CD4-positive, alpha-beta T cell treated with Interleukin-6 for 4 hours (primary cell): ENCODE results near the gene UGT1A6.
"Not testable (repeated sequence)": the region's sequence is repeated elsewhere in the genome, so short reads cannot be mapped to it uniquely, and the experiment has no call there.

Experiments
- DNase-seq: peaks from one replicate; pipeline ENCODE4 v3.0.0-alpha.2; 2020; ENCODE audit warnings: mixed read lengths

Gene UGT1A6

GRCh38 chr2:233688341-233688740 lies 4.3 kb upstream of the UGT1A6 start:
- DNase-seq, result no peak

DNA sequence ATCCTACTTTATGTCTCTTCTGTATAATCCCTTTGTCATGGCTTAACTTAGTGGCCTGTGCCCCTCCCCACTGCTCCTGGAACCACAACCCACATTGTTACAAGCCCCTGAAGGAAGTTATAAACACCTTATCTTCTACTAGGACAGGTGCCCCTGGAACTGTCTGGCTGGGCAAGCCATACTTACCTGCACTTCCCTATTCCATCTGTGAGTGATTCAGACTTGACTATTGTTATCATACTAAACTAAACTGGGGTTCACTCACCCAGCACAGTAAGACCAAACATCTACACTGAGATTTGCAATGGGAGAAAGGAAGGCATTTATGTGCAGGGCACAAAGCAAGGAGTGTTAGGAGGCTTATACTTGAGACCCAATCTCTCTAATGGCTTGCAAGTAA lies 3.7 kb upstream of the UGT1A6 start:
- DNase-seq, result no peak

DNA sequence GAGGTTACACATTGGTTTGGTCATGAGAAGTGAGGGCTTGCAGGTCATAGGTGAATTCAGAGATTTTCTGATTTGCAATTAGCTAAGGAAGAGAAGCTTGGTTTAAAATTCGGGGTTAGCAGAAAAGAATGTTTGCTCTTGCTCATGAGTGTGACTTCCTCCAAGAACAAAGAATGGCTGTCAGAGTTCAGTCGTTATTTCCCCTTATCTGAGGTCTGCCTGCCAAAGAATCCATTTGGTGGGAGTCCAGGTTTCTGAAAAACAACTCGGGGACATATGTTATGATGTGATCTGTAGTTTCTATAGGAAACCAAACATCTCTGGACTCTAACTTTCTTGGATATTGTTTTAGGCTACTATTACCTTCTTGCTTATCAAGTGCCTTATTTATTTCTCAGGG lies 3.2 kb upstream of the UGT1A6 start:
- no peak for DNase-seq

GRCh38 chr2:233690444-233690843 lies 2.2 kb upstream of the UGT1A6 start:
- no peak for DNase-seq

GRCh38 chr2:233691443-233692433 lies 952 bp upstream of the UGT1A6 start:
- no peak for DNase-seq

DNA sequence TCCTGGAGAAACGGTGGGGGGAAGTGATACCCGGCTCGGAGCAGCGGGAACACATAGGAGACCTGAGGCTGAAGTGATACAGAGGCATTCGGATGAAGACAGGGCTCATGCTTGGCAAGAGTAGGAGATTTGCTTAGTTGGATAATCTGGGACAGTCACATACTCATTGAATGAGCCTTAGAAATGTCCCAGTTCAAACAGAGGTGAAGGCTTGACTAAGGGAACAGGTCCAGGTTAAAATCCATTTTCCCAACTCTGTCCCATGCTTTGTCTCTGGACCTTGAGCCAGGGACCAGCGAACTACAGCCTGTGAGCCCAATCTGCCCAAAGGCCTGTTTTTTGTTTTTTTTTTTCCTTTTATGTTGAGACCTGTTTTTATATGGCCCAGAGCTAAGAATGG lies 1.3 kb downstream of the UGT1A6 start:
- no peak for DNase-seq

- DNase-seq, result no peak
Measured at GRCh38 chr2:233698740-233699139, 6.0 kb downstream of the UGT1A6 start.

DNA sequence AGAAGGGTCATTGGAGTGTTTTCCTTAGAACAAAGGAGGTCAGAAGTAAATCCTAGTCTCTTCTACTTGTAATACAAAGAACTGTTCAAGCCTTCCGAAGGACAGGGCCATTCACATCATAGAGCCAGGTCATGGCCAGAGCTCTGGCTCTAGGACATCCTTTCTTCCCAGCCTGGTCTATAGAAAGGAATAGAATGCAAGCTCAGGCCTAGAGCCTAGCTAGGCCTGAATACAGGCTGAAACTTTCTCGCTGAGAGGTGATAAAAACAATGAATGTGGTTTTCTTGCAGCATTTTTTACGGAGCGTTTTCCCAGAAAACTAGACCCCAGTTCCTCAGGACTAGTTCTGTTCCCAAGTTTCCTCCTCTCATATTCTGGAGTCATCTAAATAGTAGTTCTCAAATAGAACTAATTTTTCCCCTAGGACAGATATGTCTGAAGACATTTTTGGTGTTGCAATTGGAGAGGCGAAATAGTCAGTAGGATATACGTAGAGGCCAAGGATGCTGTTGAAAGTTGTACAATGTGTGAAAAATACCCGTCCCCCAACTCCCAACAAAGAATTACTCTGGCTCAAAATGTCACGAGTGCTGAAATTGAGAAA lies 6.8 kb downstream of the UGT1A6 start:
- no peak for DNase-seq

- no peak for DNase-seq
Measured at GRCh38 chr2:233700028-233700635, 7.4 kb downstream of the UGT1A6 start.

GRCh38 chr2:233700842-233701241 lies 8.2 kb downstream of the UGT1A6 start:
- DNase-seq, result not testable (repeated sequence)

DNA sequence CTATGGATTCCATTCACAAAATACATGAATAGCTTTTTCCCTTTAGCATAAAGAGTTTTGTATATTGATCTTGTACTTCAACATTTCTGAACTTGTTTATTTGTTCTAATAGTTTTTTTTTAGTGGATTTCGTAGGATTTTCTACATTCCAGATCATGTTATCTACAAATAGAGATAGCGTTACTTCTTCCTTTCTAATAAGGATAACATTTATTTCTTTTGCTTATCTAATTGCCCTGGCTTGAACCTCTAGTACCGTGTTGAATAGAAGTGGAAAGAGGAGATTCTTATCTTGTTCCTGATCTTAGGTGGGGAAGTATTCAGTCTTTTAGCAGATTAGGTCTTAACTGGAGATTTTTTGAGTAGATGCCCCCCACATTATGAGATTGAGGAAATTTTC lies 9.5 kb downstream of the UGT1A6 start:
- DNase-seq, result no peak

DNA sequence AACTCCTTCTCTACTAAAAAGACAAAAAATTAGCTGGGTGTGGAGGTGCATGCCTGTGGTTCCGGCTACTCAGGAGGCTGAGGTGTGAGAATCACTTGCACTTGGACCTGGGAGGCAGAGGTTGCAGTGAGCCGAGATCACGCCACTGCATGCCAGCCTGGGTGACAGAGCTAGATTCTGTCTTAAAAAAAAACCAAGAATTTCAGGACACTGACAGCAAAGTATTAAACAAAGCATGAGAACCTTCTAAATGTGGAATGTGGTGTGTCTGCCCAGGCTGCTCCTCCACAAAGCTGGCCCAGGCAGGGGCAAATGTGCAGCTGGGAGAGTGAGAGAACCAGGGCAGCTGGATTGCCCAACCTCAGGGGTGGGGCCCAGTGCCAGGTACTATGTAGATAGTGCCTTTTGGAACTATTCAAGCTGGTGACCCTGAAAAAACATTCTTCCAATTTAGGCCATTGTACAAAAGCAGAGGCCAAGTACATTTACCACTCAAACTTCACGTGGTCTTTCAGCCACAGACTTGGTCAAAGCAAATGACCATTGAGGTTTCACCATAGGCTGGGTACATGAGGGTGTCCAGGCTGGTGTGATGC lies 13.3 kb downstream of the UGT1A6 start:
- no peak for DNase-seq

DNA sequence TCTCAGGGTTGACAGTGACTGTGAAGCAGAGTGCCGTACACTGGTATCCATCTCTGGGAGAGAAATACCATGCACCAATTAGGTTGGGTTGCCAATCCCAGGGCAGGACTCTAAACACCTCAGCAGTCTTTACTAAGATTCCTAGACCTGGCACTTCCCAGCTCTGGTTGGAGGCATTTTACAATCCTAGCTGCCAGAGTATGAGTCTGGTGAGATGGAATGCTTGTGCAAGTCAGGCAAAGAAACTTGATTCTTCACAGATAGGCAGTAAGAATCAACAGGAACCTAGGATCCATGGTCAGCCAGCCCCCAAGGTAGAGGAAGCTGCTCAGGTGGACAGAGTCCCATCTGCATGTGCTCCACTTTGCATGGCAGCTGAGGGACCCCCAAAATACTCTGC lies 14.0 kb downstream of the UGT1A6 start:
- DNase-seq, result no peak

- no peak for DNase-seq
Measured at GRCh38 chr2:233707940-233708644, 15.4 kb downstream of the UGT1A6 start.

DNA sequence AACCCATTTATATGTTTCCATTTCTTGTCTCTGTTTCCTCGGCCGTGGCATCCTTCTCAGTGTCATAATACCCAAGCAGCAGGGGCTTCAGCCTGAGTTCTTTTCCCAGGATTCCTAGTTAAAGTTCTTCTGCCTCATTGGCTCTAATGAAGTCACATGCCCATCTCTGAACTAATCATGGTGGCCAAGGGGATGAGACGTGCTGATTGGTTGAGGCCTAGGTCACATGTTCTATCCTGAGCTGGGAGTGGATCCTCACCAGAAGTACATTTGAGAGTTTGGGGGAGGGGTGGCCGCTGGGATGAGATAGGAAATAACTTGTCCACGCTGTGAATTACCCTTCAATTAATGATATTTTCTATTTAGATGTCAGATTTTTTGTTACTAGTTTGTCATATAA lies 16.3 kb downstream of the UGT1A6 start:
- no peak for DNase-seq

GRCh38 chr2:233711312-233712008 lies 18.8 kb downstream of the UGT1A6 start:
- peak; percentile 66 for DNase-seq

GRCh38 chr2:233712611-233713261 lies 20.0 kb downstream of the UGT1A6 start, which contains the start of gene UGT1A5:
Gene UGT1A5 (plus strand): TSS chr2:233712907. CDS start chr2:233712992, 85 bp downstream.
- no peak for DNase-seq

GRCh38 chr2:233713262-233713615 lies 20.5 kb downstream of the UGT1A6 start:
- DNase-seq, result no peak

DNA sequence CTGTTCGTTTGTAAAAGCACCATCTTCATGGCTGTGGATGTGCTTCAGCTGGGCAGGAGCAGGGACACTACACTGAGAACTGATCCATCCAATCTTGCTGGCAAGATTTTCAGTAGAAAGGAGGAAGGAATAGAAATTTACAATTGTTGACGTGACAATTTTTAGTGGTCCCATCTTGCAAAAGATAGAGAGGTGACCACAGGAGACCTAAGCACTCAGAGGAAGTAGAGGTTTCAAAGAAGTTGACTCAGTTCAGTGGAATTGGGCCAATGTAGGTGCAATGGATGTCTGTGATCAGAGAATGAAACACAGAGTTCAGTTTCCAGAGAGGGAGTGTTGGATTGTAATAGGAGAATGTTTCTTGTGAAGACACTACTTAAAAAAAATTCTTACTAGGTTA lies 21.4 kb downstream of the UGT1A6 start:
- DNase-seq, result no peak

DNA sequence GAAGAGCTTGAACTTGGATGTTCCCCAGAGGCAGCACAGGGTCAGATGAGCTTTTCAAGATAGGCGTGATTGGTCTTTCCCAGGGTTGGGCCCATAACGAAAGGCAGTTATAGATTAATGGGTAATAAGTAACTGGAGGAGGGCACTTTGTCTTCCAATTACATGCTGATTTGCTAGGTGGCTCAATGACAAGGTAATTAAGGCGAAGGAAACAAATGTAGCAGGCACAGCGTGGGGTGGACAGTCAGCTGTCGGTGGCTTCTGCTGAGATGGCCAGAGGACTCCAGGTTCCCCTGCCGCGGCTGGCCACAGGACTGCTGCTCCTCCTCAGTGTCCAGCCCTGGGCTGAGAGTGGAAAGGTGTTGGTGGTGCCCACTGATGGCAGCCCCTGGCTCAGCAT lies 25.9 kb downstream of the UGT1A6 start, which contains the start of gene UGT1A4:
Gene UGT1A4, plus strand, starts transcription at position 185 of the 400 bp plus-strand sequence. Its CDS starts 85 bp downstream, at position 270.
- DNase-seq, result no peak

GRCh38 chr2:233728723-233729301 lies 36.1 kb downstream of the UGT1A6 start, which contains the start of gene UGT1A3:
Gene UGT1A3 (plus strand): TSS chr2:233729042. CDS start chr2:233729127, 85 bp downstream.
- DNase-seq, result no peak
